ENCODE data around the gene PLEKHS1. TPM values are rescaled to one million over a fixed set of nuclear protein-coding genes. Genes with fewer than 3 reads are reported as not detected.

PLEKHS1 gene
- total RNA-seq, 1 experiment from 2014 or later, result 0.21 TPM

- no peak for DNase-seq (ENCODE audit: low read depth, low spot score)
- in situ Hi-C loops (cut with HindIII; ENCODE audit: low pct_unique_long_range_greater_than_20kb, low sequenced_read_pairs), result no loop called here
- BruUV-seq (replicated peaks), result no TSS peak
- H3K9me3 ChIP-seq (ENCODE audit: control insufficient read depth, insufficient read depth, low read depth, low read length), result no peaks in the 10 kb centered on the region
- H3K4me1 ChIP-seq (ENCODE audit: control insufficient read depth, insufficient read depth, low read length), result no peaks in the 10 kb centered on the region
- TF ChIP-seq SIN3A (IDR thresholded peaks at IDR 0.05; ENCODE audit: borderline replicate concordance, insufficient read depth, low read depth, low read length) (no peak), TCF7L2 (IDR thresholded peaks at IDR 0.05; ENCODE audit: low read depth, low read length) (no peak), POLR2AphosphoS5 (IDR thresholded peaks at IDR 0.05; ENCODE audit: low read depth, low read length) (no peak)
- TF ChIP-seq, protein P1, sequence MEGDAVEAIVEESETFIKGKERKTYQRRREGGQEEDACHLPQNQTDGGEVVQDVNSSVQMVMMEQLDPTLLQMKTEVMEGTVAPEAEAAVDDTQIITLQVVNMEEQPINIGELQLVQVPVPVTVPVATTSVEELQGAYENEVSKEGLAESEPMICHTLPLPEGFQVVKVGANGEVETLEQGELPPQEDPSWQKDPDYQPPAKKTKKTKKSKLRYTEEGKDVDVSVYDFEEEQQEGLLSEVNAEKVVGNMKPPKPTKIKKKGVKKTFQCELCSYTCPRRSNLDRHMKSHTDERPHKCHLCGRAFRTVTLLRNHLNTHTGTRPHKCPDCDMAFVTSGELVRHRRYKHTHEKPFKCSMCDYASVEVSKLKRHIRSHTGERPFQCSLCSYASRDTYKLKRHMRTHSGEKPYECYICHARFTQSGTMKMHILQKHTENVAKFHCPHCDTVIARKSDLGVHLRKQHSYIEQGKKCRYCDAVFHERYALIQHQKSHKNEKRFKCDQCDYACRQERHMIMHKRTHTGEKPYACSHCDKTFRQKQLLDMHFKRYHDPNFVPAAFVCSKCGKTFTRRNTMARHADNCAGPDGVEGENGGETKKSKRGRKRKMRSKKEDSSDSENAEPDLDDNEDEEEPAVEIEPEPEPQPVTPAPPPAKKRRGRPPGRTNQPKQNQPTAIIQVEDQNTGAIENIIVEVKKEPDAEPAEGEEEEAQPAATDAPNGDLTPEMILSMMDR (IDR thresholded peaks at IDR 0.05), result peak; percentile 58
- TF ChIP-seq, protein P2, sequence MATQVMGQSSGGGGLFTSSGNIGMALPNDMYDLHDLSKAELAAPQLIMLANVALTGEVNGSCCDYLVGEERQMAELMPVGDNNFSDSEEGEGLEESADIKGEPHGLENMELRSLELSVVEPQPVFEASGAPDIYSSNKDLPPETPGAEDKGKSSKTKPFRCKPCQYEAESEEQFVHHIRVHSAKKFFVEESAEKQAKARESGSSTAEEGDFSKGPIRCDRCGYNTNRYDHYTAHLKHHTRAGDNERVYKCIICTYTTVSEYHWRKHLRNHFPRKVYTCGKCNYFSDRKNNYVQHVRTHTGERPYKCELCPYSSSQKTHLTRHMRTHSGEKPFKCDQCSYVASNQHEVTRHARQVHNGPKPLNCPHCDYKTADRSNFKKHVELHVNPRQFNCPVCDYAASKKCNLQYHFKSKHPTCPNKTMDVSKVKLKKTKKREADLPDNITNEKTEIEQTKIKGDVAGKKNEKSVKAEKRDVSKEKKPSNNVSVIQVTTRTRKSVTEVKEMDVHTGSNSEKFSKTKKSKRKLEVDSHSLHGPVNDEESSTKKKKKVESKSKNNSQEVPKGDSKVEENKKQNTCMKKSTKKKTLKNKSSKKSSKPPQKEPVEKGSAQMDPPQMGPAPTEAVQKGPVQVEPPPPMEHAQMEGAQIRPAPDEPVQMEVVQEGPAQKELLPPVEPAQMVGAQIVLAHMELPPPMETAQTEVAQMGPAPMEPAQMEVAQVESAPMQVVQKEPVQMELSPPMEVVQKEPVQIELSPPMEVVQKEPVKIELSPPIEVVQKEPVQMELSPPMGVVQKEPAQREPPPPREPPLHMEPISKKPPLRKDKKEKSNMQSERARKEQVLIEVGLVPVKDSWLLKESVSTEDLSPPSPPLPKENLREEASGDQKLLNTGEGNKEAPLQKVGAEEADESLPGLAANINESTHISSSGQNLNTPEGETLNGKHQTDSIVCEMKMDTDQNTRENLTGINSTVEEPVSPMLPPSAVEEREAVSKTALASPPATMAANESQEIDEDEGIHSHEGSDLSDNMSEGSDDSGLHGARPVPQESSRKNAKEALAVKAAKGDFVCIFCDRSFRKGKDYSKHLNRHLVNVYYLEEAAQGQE (IDR thresholded peaks at IDR 0.05; ENCODE audit: insufficient read depth in 1 of 2, low read depth in 2 of 2, low read length in 1 of 2), result no peak
- ATAC-seq, result peak; percentile 20; the same call in 1 of the 2 replicates
- ChIA-PET CTCF (interaction anchor here (1.0 kb wide), 1 partner anchor 186 kb away, joined by 4 read pairs; no protein-coding TSS in a partner anchor), POLR2A (no interaction called here)
- no peak overlapping the region for H3K27ac ChIP-seq (ENCODE audit: low read length)
- H3K4me3 ChIP-seq (ENCODE audit: low read depth in 2 of 2, low read length in 2 of 2), result no peak overlapping the region
- intact Hi-C loops (cut with micrococcal nuclease; ENCODE audit: unreplicated experiment), result loop anchor here (1.0 to 10.0 kb wide), 2 partner anchors 140 to 398 kb away; no protein-coding TSS in a partner anchor
- no peaks in the 10 kb centered on the region for H3K36me3 ChIP-seq (ENCODE audit: control insufficient read depth, insufficient read depth, low read length)
- H3K27me3 ChIP-seq (ENCODE audit: control insufficient read depth, insufficient read depth, low read length), result no peaks in the 10 kb centered on the region
Measured at GRCh38 chr10:113705344-113705652, 46.2 kb upstream of the PLEKHS1 start.

DNA sequence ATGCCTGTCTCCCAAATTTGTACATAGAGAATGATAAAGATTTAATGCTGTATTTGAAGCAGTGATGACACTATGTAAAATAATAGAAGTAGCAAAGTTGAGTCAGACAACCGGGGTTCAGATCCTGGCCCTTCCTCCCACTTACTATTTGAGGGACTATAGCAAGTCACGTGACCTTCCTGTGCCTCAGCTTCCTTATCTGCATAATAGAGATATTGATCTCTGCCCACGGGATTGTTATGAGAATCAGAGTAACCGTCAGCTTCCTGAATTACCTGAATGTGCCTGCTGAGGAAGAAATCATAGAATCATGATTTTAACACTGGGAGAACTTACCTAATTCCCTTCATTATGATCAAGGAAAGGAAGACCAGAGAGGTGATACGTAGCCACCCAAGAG is 44.9 kb upstream of the PLEKHS1 start:
- TF ChIP-seq, protein P1 (IDR thresholded peaks at IDR 0.05), result no peak
- TF ChIP-seq POLR2AphosphoS5 (IDR thresholded peaks at IDR 0.05; ENCODE audit: low read depth, low read length) (no peak), TCF7L2 (IDR thresholded peaks at IDR 0.05; ENCODE audit: low read depth, low read length) (no peak), SIN3A (IDR thresholded peaks at IDR 0.05; ENCODE audit: borderline replicate concordance, insufficient read depth, low read depth, low read length) (no peak)
- TF ChIP-seq, protein P2 (IDR thresholded peaks at IDR 0.05; ENCODE audit: insufficient read depth in 1 of 2, low read depth in 2 of 2, low read length in 1 of 2), result no peak
- Histone ChIP-seq H3K36me3 (ENCODE audit: control insufficient read depth, insufficient read depth, low read length) (no peaks in the 10 kb centered on the region), H3K4me3 (ENCODE audit: low read depth in 2 of 2, low read length in 2 of 2) (no peak overlapping the region), H3K27me3 (ENCODE audit: control insufficient read depth, insufficient read depth, low read length) (no peaks in the 10 kb centered on the region), H3K9me3 (ENCODE audit: control insufficient read depth, insufficient read depth, low read depth, low read length) (no peaks in the 10 kb centered on the region), H3K27ac (ENCODE audit: low read length) (no peak overlapping the region), H3K4me1 (ENCODE audit: control insufficient read depth, insufficient read depth, low read length) (no peaks in the 10 kb centered on the region)
- ATAC-seq (no peak), DNase-seq (ENCODE audit: low read depth, low spot score) (no peak)
- intact Hi-C loops (cut with micrococcal nuclease; ENCODE audit: unreplicated experiment), result loop anchor here (10.0 kb wide), 1 partner anchor 138 kb away; no protein-coding TSS in a partner anchor
- in situ Hi-C loops (cut with HindIII; ENCODE audit: low pct_unique_long_range_greater_than_20kb, low sequenced_read_pairs), result no loop called here
- BruUV-seq (replicated peaks), result no TSS peak
- CTCF ChIA-PET, result no interaction called here
- POLR2A ChIA-PET, result no interaction called here

Measured in Panc1 (cell line).